CD4-positive, CD25-positive, alpha-beta regulatory T cell (primary cell): Measurements from ENCODE around the gene SLC12A5. TPM values are rescaled to one million over a fixed set of nuclear protein-coding genes. Genes with fewer than 3 reads are reported as not detected.

ENCODE experiments used
- ATAC-seq, 2 donors: fragments of 150-1000 bp; cut with Tn5 transposase; one replicate each; pipeline ENCODE4 v1.10.0; 2021; ENCODE audit warnings: low read depth in 2 of 2, moderate number of reproducible peaks in 2 of 2, moderate library complexity in 1 of 2
- DNase-seq, 3 donors: peaks; one replicate each; pipeline versions ENCODE4 v3.0.0 to v3.0.0-alpha.2; 2012 to 2022; ENCODE audit warnings: mixed read lengths in 1 of 3
- H3K27ac ChIP-seq: one replicate; pipeline ENCODE4 v1.7.0; 2013; ENCODE audit warnings: mild to moderate bottlenecking, low read length; ENCODE audit not compliant: insufficient read depth, poor library complexity, severe bottlenecking
- H3K27me3 ChIP-seq: one replicate; pipeline ENCODE4 v1.7.0; 2013; ENCODE audit warnings: low read length; ENCODE audit not compliant: control insufficient read depth, insufficient read depth
- H3K36me3 ChIP-seq: one replicate; pipeline ENCODE4 v1.7.0; 2013; ENCODE audit warnings: mild to moderate bottlenecking, low read length, moderate library complexity; ENCODE audit not compliant: control insufficient read depth, insufficient read depth
- H3K4me1 ChIP-seq: 2 replicates; pipeline ENCODE4 v1.7.0; 2013; ENCODE audit warnings: mild to moderate bottlenecking, low read length; ENCODE audit not compliant: insufficient read depth, control insufficient read depth, poor library complexity, severe bottlenecking
- H3K4me3 ChIP-seq: one replicate; pipeline ENCODE4 v1.7.0; 2013; ENCODE audit warnings: low read depth, mild to moderate bottlenecking, low read length, moderate library complexity
- H3K9me3 ChIP-seq, 2 experiments: 1 replicate in 1 of 2; 2 replicates in 1 of 2; pipeline ENCODE4 v1.7.0; 2013; ENCODE audit warnings: low read length in 2 of 2, mild to moderate bottlenecking in 1 of 2, moderate library complexity in 1 of 2; ENCODE audit not compliant: control insufficient read depth in 2 of 2
- H3K27ac Mint-ChIP-seq, 3 donors: one replicate each; pipeline ENCODE4 v1.8.0; 2020 to 2022; ENCODE audit warnings: mild to moderate bottlenecking in 3 of 3, mixed read lengths in 3 of 3, moderate library complexity in 2 of 3
- H3K27me3 Mint-ChIP-seq: one replicate; pipeline ENCODE4 v1.8.0; 2022; ENCODE audit warnings: mild to moderate bottlenecking, mixed read lengths
- H3K36me3 Mint-ChIP-seq: one replicate; pipeline ENCODE4 v1.8.0; 2020; ENCODE audit warnings: mixed read lengths
- H3K4me1 Mint-ChIP-seq, 4 donors: one replicate each; pipeline ENCODE4 v1.8.0; 2020 to 2022; ENCODE audit warnings: mixed read lengths in 4 of 4, mild to moderate bottlenecking in 1 of 4
- H3K4me3 Mint-ChIP-seq, 4 donors: one replicate each; pipeline ENCODE4 v1.8.0; 2020 to 2022; ENCODE audit warnings: mild to moderate bottlenecking in 4 of 4, mixed read lengths in 4 of 4, moderate library complexity in 3 of 4
- H3K9me3 Mint-ChIP-seq, 7 donors: one replicate each; pipeline ENCODE4 v1.8.0; 2020 to 2022; ENCODE audit warnings: mixed read lengths in 7 of 7, mild to moderate bottlenecking in 3 of 7, moderate library complexity in 2 of 7
- polyA plus RNA-seq, 4 donors: library from polyadenylated mRNA; unstranded; fragments of 300-500 nt; fragmentation: Illumina TruSeq; gene quantifications; one replicate each; pipeline ENCODE4 v1.2.3, GENCODE V29; 2021
- total RNA-seq: library from RNA; stranded (reverse); gene quantifications from one replicate; pipeline ENCODE4 v1.2.3, GENCODE V29; 2022

Gene SLC12A5
- total and polyA plus RNA-seq, 5 donors from 2014 or later, result not detected

DNA sequence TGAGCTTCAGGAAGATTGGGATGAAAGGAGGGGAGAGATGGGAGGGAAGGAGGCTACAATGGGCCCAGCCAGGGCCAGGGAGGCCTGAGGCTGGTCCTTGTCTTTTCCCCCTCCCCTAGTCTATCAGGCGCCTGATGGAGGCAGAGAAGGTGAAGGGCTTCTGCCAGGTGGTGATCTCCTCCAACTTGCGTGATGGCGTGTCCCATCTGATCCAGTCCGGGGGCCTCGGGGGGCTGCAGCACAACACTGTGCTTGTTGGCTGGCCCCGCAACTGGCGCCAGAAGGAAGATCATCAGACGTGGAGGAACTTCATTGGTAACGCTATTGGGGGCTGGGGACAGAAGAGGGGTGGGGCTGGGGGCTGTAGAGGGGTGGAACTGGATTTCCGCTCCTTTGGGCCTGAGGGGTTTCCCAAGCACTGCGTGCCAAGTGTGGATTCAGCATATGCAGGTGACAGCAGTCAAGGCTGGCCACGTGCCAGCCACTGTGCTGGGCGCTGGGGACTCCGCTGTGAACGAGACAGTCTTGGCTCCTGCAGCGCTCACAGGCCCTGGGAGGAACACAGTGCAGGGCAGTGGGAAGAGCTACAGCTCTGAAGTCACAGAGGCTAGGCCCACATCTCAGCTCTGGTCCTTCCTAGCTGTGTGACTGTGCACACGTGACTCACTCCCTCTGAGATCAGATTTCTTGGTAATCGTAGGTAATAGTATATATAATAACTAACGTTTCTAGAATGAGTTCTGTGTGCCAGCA, 22.7 kb downstream of the SLC12A5 start:
- Histone ChIP-seq H3K4me1 (no peaks in the 10 kb centered on the region), H3K4me3 (no peak overlapping the region), H3K27ac (no peak overlapping the region), H3K27me3 (peaks cover 1% of the 10 kb centered on the region), H3K36me3 (no peaks in the 10 kb centered on the region), H3K9me3 (no peaks in the 10 kb centered on the region)
- no peaks in the 10 kb centered on the region for H3K36me3 Mint-ChIP-seq
- no peak for ATAC-seq
- no peak for DNase-seq
- H3K9me3 Mint-ChIP-seq, result peaks cover 0 to 1% (median 0%) of the 10 kb centered on the region in 7 donors
- no peak overlapping the region for H3K4me3 Mint-ChIP-seq
- peak overlapping the region in 1 of 3 donors; percentile 2 for H3K27ac Mint-ChIP-seq
- peaks cover 0 to 3% (median 0%) of the 10 kb centered on the region in 4 donors for H3K4me1 Mint-ChIP-seq
- H3K27me3 Mint-ChIP-seq, result peaks cover 17% of the 10 kb centered on the region

DNA sequence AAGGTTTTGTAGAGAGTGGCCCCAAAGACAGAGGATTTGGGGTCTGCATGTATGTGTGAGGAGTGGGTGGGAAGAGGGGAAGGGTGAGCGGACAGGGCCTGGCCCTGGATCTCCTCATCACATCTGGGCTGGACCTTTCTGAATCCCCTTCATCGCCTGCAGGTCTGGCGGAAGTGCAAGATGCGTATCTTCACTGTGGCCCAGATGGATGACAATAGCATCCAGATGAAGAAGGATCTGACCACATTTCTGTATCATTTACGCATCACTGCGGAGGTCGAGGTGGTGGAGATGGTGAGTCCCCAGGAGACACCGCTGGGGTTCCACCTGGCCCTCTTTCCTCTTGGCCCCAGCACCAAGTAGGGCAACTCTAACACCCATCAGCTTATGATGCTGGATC, 24.4 kb downstream of the SLC12A5 start:
- ATAC-seq, result no peak
- H3K36me3 ChIP-seq, result no peaks in the 10 kb centered on the region
- peaks cover 0 to 1% (median 0%) of the 10 kb centered on the region in 7 donors for H3K9me3 Mint-ChIP-seq

DNA sequence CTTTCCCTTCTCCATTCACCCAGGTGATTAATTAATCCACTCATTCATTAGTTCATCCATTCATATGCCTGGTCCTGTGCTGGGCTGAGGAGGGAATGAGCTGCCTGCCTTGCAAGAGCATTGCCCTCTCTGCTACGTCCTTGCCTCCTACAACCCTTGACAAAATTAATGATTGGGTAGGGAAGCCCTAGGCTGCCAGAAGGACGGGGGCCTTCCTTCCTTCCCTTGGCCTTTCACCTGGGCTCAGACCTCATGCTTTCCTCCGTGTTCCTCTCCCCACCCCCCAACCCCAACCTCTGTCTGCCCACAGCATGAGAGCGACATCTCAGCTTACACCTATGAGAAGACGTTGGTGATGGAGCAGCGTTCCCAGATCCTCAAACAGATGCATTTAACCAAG, 25.6 kb downstream of the SLC12A5 start:
- DNase-seq (no peak), ATAC-seq (no peak)
- H3K9me3 Mint-ChIP-seq, result peaks cover 0 to 1% (median 0%) of the 10 kb centered on the region in 7 donors
- H3K9me3 ChIP-seq, result no peaks in the 10 kb centered on the region
- H3K4me3 Mint-ChIP-seq, result no peak overlapping the region
- H3K27me3 Mint-ChIP-seq, result peaks cover 22% of the 10 kb centered on the region
- H3K36me3 Mint-ChIP-seq, result no peaks in the 10 kb centered on the region
- H3K27ac Mint-ChIP-seq, result no peak overlapping the region
- no peak overlapping the region for H3K4me3 ChIP-seq
- no peaks in the 10 kb centered on the region for H3K36me3 ChIP-seq
- no peak overlapping the region for H3K27ac ChIP-seq
- H3K4me1 ChIP-seq, result peaks cover 22% of the 10 kb centered on the region
- peaks cover under 1 to 22% (median 8%) of the 10 kb centered on the region in 4 donors for H3K4me1 Mint-ChIP-seq
- H3K27me3 ChIP-seq, result peaks cover 3% of the 10 kb centered on the region

More for the DNA sequence above, 24.4 kb downstream of the SLC12A5 start:
- H3K27me3 ChIP-seq, result peaks cover 2% of the 10 kb centered on the region
- H3K9me3 ChIP-seq, result no peaks in the 10 kb centered on the region
- no peak overlapping the region for H3K4me3 ChIP-seq
- DNase-seq, result no peak
- no peak overlapping the region for H3K27ac ChIP-seq
- peaks cover 0 to 11% (median 2%) of the 10 kb centered on the region in 4 donors for H3K4me1 Mint-ChIP-seq
- H3K4me3 Mint-ChIP-seq, result no peak overlapping the region
- H3K27me3 Mint-ChIP-seq, result peaks cover 22% of the 10 kb centered on the region
- no peaks in the 10 kb centered on the region for H3K36me3 Mint-ChIP-seq
- H3K27ac Mint-ChIP-seq, result no peak overlapping the region
- peaks cover 10% of the 10 kb centered on the region for H3K4me1 ChIP-seq

DNA sequence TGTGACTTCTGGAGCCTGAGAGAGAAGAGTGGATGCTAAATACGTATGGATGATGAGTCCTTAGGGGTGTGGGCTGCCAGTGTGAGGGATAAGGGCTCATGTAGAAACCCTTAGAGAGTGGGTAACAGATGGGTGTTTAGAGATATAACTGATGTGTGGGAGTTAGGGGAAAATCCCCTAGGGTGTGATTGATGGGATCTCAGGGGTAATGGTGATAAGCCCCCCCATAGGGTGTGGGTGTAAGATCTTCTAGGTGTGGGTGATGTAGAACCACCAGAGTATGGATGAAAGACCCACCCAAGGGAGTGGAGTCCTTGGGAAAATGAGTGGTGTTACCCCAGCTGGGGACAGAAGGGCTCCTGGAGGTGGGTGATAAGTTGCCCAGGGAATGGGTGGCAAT, 26.3 kb downstream of the SLC12A5 start:
- H3K36me3 Mint-ChIP-seq, result peaks cover 4% of the 10 kb centered on the region
- H3K27ac ChIP-seq, result no peak overlapping the region
- ATAC-seq (no peak), DNase-seq (no peak)
- peak overlapping the region in 1 of 4 donors; percentile 33 for H3K4me3 Mint-ChIP-seq
- H3K4me3 ChIP-seq, result no peak overlapping the region
- H3K9me3 ChIP-seq, result no peaks in the 10 kb centered on the region
- peaks cover 4% of the 10 kb centered on the region for H3K27me3 ChIP-seq
- peak overlapping the region in 1 of 3 donors; percentile 4 for H3K27ac Mint-ChIP-seq
- H3K4me1 Mint-ChIP-seq, result peaks cover 7 to 29% (median 14%) of the 10 kb centered on the region in 4 donors
- peaks cover 1% of the 10 kb centered on the region for H3K36me3 ChIP-seq
- peaks cover 27% of the 10 kb centered on the region for H3K27me3 Mint-ChIP-seq
- H3K4me1 ChIP-seq, result peaks cover 29% of the 10 kb centered on the region
- H3K9me3 Mint-ChIP-seq, result peaks cover 0 to 1% (median 0%) of the 10 kb centered on the region in 7 donors

DNA sequence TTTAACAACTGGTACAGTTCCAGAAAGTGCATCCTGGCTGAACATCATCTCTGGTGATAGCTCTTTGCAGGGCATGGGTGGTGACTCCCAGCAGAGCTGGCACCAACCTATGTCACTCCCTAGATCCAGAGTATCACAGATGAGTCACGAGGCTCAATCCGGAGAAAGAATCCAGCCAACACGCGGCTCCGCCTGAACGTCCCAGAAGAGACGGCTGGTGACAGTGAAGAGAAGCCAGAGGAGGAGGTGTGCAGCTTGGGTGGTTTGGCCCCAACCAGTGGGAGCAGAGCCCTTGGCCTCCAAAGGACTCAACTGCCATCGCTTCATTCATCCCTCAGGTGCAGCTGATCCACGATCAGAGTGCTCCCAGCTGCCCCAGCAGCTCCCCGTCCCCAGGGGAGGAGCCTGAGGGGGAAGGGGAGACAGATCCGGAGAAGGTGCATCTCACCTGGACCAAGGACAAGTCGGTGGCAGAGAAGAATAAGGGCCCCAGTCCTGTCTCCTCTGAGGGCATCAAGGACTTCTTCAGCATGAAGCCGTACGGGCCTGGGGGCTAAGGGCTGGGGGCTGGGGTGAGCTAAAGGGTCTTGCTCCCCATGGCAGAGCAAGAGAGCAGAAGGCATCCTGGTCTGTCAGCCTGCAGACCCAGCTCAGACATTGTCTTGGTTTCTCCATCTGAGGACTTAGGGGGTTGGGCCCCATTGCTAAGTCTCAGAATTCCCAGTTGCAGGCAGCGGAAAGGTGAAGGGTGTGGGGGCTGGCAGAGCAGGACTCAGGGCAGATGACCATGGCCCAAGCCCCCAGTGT, 27.2 kb downstream of the SLC12A5 start:
- H3K27ac Mint-ChIP-seq, result no peak overlapping the region
- H3K4me3 Mint-ChIP-seq, result peak overlapping the region in 1 of 4 donors; percentile 22
- H3K27me3 Mint-ChIP-seq, result peaks cover 27% of the 10 kb centered on the region
- peaks cover 4% of the 10 kb centered on the region for H3K36me3 ChIP-seq
- H3K4me1 ChIP-seq, result peaks cover 39% of the 10 kb centered on the region
- no peak overlapping the region for H3K4me3 ChIP-seq
- peaks cover 4% of the 10 kb centered on the region for H3K27me3 ChIP-seq
- H3K36me3 Mint-ChIP-seq, result peaks cover 12% of the 10 kb centered on the region
- H3K4me1 Mint-ChIP-seq, result peaks cover 14 to 38% (median 23%) of the 10 kb centered on the region in 4 donors
- DNase-seq, result no peak
- no peak for ATAC-seq
- H3K9me3 Mint-ChIP-seq, result no peaks in the 10 kb centered on the region
- H3K27ac ChIP-seq, result no peak overlapping the region
- H3K9me3 ChIP-seq, result no peaks in the 10 kb centered on the region

DNA sequence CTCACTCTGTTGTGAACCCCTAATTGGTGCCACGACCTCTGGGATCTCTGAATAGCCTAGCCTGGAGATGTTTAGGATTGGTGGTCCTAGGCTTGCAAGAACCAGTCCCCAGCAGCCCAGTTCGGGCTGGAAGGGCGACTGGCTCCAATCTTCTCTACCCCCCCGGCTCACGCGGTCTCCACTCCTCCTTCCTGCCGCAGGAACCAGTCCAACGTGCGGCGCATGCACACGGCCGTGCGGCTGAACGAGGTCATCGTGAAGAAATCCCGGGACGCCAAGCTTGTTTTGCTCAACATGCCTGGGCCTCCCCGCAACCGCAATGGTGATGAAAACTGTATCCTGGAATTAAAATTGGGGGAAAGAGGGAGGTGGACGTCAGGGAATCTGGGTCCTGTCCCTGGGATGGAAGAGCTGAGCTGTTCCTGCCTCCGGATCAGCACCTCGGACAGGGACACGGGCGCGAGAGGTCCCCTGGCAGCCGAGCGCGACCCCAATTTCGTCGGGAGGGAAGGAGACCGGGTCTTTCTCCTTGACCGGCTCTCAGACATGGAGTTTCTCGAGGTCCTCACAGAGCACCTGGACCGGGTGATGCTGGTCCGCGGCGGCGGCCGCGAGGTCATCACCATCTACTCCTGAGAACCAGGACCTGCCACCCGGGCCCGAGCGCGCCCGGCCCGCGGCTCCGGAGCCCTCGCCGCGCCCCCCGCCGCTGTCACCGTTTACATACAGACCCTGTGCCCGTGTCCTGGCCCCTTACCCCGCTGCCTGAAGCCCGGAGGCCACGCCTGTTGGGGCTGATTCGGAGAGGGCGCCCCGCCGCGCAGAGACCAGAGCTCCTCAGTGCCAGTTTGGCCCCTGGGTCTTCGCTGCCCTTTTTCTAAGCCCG, 28.2 kb downstream of the SLC12A5 start:
- DNase-seq (no peak), ATAC-seq (no peak)
- Histone ChIP-seq H3K4me1 (peaks cover 48% of the 10 kb centered on the region), H3K36me3 (peaks cover 14% of the 10 kb centered on the region), H3K27me3 (peaks cover 4% of the 10 kb centered on the region), H3K27ac (no peak overlapping the region), H3K9me3 (no peaks in the 10 kb centered on the region), H3K4me3 (no peak overlapping the region)
- peaks cover 22 to 48% (median 32%) of the 10 kb centered on the region in 4 donors for H3K4me1 Mint-ChIP-seq
- peaks cover 22% of the 10 kb centered on the region for H3K36me3 Mint-ChIP-seq
- H3K9me3 Mint-ChIP-seq, result no peaks in the 10 kb centered on the region
- H3K4me3 Mint-ChIP-seq, result peak overlapping the region in 1 of 4 donors; percentile 22
- H3K27ac Mint-ChIP-seq, result peak overlapping the region in 1 of 3 donors; percentile 77
- H3K27me3 Mint-ChIP-seq, result peaks cover 24% of the 10 kb centered on the region
